PFSK-1 (cell line): ENCODE results near the gene MAP2K5.

ENCODE experiments used
- POLR2AphosphoS5 ChIP-seq: IDR thresholded peaks from 2 replicates; pipeline ENCODE4 v1.6.1; 2012; ENCODE audit warnings: low read depth, mild to moderate bottlenecking, control low read depth, low read length, moderate library complexity
- TAF1 ChIP-seq: IDR thresholded peaks from 2 replicates; pipeline ENCODE4 v1.6.1; 2012; ENCODE audit warnings: low read length, control low read depth, borderline replicate concordance; ENCODE audit not compliant: insufficient read depth

DNA sequence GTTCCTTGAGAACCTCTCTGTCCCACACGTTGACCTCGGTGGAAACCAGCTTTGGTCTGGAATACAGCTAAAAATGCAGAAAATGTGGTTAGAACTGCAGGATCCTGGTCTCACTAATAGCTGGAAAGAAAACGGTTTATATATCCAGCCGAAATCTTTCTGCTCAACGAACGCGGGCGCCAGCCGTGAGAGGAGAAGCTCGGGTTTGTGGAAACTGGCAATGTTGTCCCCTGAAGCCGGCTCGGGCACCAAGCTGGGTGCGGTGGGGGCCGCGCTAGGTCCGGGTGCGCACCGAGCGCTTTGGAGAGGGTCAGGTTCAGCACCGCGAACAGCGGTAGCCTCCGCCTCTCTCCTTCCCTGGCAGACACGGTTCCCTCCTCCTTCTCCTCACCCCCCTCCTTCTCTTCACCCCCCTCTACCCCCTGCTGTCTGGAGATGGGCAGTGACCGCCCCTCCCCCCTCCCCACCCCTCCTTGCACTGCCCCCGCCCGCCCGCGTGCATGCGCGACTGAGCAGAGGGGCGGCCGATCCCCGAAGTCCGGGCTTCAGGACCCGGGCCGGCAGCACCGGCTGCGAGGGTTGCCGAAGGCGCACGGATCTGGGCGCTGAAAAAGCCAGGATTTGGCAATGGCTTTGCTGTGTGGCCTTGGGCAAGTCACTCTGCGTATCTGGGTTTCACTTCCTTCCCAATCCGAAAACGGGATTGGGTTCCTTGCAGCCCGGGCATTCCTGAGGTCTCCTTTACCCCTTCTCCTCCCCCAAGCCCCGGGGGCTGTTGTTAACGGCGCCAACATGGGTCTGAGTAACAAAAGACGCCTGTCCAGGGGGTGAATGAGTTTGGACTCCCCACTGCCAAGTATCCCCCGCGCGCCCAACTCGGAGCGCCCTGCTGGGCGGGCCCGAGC is 282.7 kb downstream of the MAP2K5 start, which contains the start of gene SKOR1:
- TF ChIP-seq POLR2AphosphoS5 (no peak), TAF1 (no peak)
